LNCaP clone FGC (cell line): ENCODE data around the gene GUCY2D.

ENCODE experiments used
- DNase-seq: peaks from one replicate; pipeline ENCODE4 v3.0.0-alpha.2; 2011; ENCODE audit warnings: low read depth
- H3K4me3 ChIP-seq: 2 replicates; pipeline ENCODE4 v1.5.1; 2011; ENCODE audit warnings: mild to moderate bottlenecking, low read depth, low read length, control low read depth
- CTCF ChIP-seq: IDR thresholded peaks from 2 replicates; pipeline ENCODE4 v1.5.1; 2012; ENCODE audit warnings: mild to moderate bottlenecking; ENCODE audit not compliant: control insufficient read depth, insufficient read depth; ENCODE audit errors: extremely low read depth

The GUCY2D gene

GRCh38 chr17:8012045-8012580 is 9.7 kb downstream of the GUCY2D start:
- H3K4me3 ChIP-seq, result no peak overlapping the region
- TF ChIP-seq CTCF, result no peak
- no peak for DNase-seq

GRCh38 chr17:8012996-8013640 is 10.7 kb downstream of the GUCY2D start:
- H3K4me3 ChIP-seq, result no peak overlapping the region
- TF ChIP-seq CTCF, result no peak
- no peak for DNase-seq

GRCh38 chr17:8013731-8014557 is 11.5 kb downstream of the GUCY2D start:
- H3K4me3 ChIP-seq, result no peak overlapping the region
- no peak for DNase-seq
- no peak for TF ChIP-seq CTCF

- TF ChIP-seq CTCF, result no peak
- DNase-seq, result no peak
- no peak overlapping the region for H3K4me3 ChIP-seq
These were observed 12.1 kb downstream of the GUCY2D start for GRCh38 chr17:8014558-8014850.

- no peak overlapping the region for H3K4me3 ChIP-seq
- DNase-seq, result no peak
- TF ChIP-seq CTCF, result no peak
These were observed 13.0 kb downstream of the GUCY2D start for GRCh38 chr17:8015236-8015956.

- no peak overlapping the region for H3K4me3 ChIP-seq
- DNase-seq, result no peak
These were observed 13.7 kb downstream of the GUCY2D start for GRCh38 chr17:8015957-8016631.

More at GRCh38 chr17:8015957-8016631, 13.7 kb downstream of the GUCY2D start:
- no peak for TF ChIP-seq CTCF
